ENCODE results near the gene HAVCR1. TPM values are rescaled to one million over a fixed set of nuclear protein-coding genes. Genes with fewer than 3 reads are reported as not detected.
"Not testable (repeated sequence)": the region's sequence is repeated elsewhere in the genome, so short reads cannot be mapped to it uniquely, and the experiment has no call there.

The HAVCR1 gene
- total RNA-seq, 3 donors from 2014 or later, result 0.44 to 2.9 TPM; not detected in 1

DNA sequence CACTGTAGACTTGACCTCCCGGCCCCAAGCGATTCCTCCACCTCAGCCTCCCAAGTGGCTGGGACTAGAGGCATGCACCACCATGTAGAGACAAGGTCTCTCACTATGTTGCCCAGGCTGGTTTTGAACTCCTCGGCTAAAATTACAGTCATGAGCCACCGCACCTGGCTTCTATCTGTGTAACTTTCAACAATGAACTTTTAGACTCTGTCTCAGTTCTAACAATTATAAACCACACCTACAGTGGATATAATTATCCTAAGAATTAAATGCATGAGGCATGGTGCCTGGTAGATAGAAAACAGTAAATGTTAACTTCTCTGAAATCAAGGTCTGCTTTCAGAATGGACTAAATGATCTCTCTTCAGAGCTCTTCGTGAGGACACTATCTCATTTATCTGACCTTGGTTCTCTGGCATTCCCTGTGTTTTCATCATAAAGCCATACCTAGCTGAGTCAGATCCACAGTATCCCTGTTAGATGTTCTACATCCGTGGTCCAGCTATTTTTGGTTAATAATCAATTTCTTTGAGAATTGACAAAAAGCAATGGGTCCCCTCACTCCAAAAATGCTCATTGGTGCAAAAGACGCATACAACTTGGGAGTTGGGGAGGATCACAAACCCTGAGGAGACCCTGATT, 7.2 kb downstream of the HAVCR1 start:
- no peaks in the 10 kb centered on the region for H3K4me1 ChIP-seq
- intact Hi-C loops (cut with DNase I; ENCODE audit: low total_unique reads), result no loop called here
- no peak for DNase-seq (ENCODE audit: low spot score in 2 of 2)
- TF ChIP-seq POLR2AphosphoS5 (IDR thresholded peaks at IDR 0.05), result no peak
- TF ChIP-seq, protein P1, sequence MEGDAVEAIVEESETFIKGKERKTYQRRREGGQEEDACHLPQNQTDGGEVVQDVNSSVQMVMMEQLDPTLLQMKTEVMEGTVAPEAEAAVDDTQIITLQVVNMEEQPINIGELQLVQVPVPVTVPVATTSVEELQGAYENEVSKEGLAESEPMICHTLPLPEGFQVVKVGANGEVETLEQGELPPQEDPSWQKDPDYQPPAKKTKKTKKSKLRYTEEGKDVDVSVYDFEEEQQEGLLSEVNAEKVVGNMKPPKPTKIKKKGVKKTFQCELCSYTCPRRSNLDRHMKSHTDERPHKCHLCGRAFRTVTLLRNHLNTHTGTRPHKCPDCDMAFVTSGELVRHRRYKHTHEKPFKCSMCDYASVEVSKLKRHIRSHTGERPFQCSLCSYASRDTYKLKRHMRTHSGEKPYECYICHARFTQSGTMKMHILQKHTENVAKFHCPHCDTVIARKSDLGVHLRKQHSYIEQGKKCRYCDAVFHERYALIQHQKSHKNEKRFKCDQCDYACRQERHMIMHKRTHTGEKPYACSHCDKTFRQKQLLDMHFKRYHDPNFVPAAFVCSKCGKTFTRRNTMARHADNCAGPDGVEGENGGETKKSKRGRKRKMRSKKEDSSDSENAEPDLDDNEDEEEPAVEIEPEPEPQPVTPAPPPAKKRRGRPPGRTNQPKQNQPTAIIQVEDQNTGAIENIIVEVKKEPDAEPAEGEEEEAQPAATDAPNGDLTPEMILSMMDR (IDR thresholded peaks at IDR 0.05), result no peak
- no peak for TF ChIP-seq POLR2A (IDR thresholded peaks at IDR 0.05)
- no peak overlapping the region for H3K27ac ChIP-seq
- H3K27me3 ChIP-seq, result no peaks in the 10 kb centered on the region
- H3K36me3 ChIP-seq, result no peaks in the 10 kb centered on the region
- no peak overlapping the region for H3K4me3 ChIP-seq
- no peaks in the 10 kb centered on the region for H3K9me3 ChIP-seq

DNA sequence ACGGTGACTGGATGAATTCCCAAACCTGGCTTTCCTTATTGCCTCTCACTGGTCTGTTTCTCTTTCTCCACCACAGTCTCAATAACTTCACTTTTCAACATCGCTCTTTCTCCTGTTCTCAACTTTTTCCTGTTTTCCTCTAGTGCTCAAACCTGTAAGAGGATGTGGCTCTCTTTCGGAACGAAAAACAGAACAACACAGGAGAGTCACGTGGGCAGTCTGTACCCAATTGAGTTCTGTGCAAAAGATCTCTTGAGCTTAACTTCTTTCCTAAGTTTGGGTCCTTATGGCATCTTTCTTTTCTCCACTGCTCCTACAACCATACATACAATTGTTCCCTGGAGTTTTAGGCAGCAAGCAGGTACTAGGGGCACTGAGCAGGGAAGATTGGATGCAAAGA, 8.9 kb downstream of the HAVCR1 start:
- no peaks in the 10 kb centered on the region for H3K27me3 ChIP-seq
- H3K9me3 ChIP-seq, result no peaks in the 10 kb centered on the region
- intact Hi-C loops (cut with DNase I; ENCODE audit: low total_unique reads), result no loop called here
- H3K27ac ChIP-seq, result no peak overlapping the region
- no peak for DNase-seq (ENCODE audit: low spot score in 2 of 2)
- TF ChIP-seq POLR2AphosphoS5 (IDR thresholded peaks at IDR 0.05) (no peak), POLR2A (IDR thresholded peaks at IDR 0.05) (no peak)
- TF ChIP-seq, protein P1 (IDR thresholded peaks at IDR 0.05), result no peak
- H3K36me3 ChIP-seq, result no peaks in the 10 kb centered on the region
- H3K4me3 ChIP-seq, result no peak overlapping the region
- H3K4me1 ChIP-seq, result no peaks in the 10 kb centered on the region

DNA sequence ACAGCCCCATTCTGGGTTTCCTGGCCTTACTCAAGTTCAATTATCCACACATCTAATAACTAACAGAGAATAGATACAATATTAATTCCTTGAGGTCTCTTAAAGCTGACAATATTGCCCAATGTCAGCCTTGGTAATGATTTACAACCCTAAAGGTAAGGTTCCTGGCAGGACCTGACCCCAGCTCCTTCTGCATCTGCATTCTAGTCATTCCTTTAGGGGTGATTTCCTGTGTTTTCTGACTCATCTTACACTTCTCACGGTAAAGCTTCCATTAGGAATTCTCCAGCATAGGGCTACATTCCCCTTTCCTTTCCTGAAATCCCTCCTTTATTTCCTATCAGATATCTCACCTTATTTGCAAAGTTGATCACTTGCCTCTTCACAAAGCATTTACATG, 9.3 kb downstream of the HAVCR1 start:
- H3K36me3 ChIP-seq, result no peaks in the 10 kb centered on the region
- no peak overlapping the region for H3K27ac ChIP-seq
- no peaks in the 10 kb centered on the region for H3K27me3 ChIP-seq
- no peaks in the 10 kb centered on the region for H3K9me3 ChIP-seq
- TF ChIP-seq POLR2A (IDR thresholded peaks at IDR 0.05) (no peak), POLR2AphosphoS5 (IDR thresholded peaks at IDR 0.05) (no peak)
- TF ChIP-seq, protein P1 (IDR thresholded peaks at IDR 0.05), result no peak
- H3K4me1 ChIP-seq, result no peaks in the 10 kb centered on the region
- no peak overlapping the region for H3K4me3 ChIP-seq
- DNase-seq (ENCODE audit: low spot score in 2 of 2), result no peak
- intact Hi-C loops (cut with DNase I; ENCODE audit: low total_unique reads), result no loop called here

DNA sequence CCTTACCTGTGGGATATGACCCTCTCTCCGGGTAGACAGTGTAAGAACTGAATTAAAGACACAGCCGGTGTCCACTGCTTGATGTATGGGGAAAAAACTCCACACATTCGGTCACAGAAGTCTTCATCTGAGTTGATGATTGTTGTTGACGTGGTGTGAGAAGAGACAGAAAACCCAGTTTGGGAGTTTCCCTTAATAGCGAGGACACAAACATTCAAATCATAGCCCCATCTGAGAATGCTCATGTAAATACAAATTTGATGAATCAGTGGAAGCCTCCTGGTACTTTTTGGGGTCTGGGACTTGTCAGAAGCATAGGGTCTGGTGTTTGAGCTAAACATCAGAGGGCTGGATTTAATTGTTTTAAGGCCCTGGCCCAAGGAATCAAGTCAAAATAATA, 11.0 kb downstream of the HAVCR1 start:
- intact Hi-C loops (cut with DNase I; ENCODE audit: low total_unique reads), result no loop called here
- H3K4me3 ChIP-seq, result no peak overlapping the region
- H3K4me1 ChIP-seq, result no peaks in the 10 kb centered on the region
- no peaks in the 10 kb centered on the region for H3K9me3 ChIP-seq
- no peak for TF ChIP-seq POLR2A (IDR thresholded peaks at IDR 0.05)
- no peak for TF ChIP-seq POLR2AphosphoS5 (IDR thresholded peaks at IDR 0.05)
- TF ChIP-seq, protein P1 (IDR thresholded peaks at IDR 0.05), result no peak
- H3K27ac ChIP-seq, result no peak overlapping the region
- no peak for DNase-seq (ENCODE audit: low spot score in 2 of 2)
- H3K36me3 ChIP-seq, result no peaks in the 10 kb centered on the region
- H3K27me3 ChIP-seq, result no peaks in the 10 kb centered on the region

DNA sequence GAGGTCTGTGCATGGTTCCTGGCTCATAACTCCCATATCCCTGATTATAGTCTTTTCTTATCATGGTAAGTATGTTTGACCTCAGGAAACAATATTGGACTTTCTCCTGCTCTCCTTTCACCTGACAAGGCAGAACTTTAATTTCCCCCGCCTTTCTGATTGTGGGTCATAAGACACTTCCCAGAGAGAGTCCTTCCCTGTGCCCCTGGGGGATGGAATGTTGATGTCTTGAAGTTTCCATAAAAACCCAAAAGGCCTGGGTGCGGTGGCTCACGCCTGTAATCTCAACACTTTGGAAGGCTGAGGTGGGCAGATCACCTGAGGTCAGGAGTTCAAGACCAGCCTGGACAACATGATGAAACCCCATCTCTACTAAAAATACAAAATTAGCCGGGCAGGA, 11.9 kb downstream of the HAVCR1 start:
- H3K27me3 ChIP-seq; H3K27ac ChIP-seq; intact Hi-C loops (cut with DNase I; ENCODE audit: low total_unique reads); H3K4me1 ChIP-seq; H3K4me3 ChIP-seq; H3K36me3 ChIP-seq; DNase-seq (ENCODE audit: low spot score in 2 of 2); H3K9me3 ChIP-seq: not testable (repeated sequence)

DNA sequence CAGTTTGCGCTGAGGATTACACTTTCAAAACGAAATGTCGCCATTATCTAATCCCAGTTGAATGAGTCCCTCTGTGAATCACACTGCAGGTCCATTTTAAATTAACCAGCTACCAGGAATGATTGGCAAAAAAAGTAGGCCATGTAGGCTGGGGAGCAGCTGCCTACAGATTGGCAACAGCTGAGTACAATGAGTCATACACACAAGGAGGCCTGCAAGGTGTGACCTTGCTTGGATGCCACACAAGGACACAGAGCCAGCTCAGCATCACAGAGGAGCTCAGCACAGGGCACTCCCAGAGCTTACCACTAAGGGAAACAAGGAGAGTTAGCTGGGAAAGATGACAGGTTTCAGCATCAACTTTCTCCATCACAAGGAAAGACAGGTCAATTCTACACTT, 12.9 kb downstream of the HAVCR1 start:
- no peak for DNase-seq (ENCODE audit: low spot score in 2 of 2)
- intact Hi-C loops (cut with DNase I; ENCODE audit: low total_unique reads), result no loop called here
- TF ChIP-seq, protein P1 (IDR thresholded peaks at IDR 0.05), result no peak
- TF ChIP-seq POLR2AphosphoS5 (IDR thresholded peaks at IDR 0.05), result no peak
- TF ChIP-seq POLR2A (IDR thresholded peaks at IDR 0.05), result no peak

More for the DNA sequence above, 12.9 kb downstream of the HAVCR1 start:
- Histone ChIP-seq H3K27me3 (no peaks in the 10 kb centered on the region), H3K9me3 (no peaks in the 10 kb centered on the region), H3K36me3 (no peaks in the 10 kb centered on the region), H3K27ac (no peak overlapping the region), H3K4me3 (no peak overlapping the region), H3K4me1 (no peaks in the 10 kb centered on the region)
